SK-N-SH treated with all-trans-retinoic acid at 6 μM for 48 hours (cell line): Measurements from ENCODE around the gene MEI4.

Experiments used
- ARNTL ChIP-seq: fragments of 450-650 bp; formaldehyde crosslinking; IDR thresholded peaks from 2 replicates; pipeline ENCODE4 v1.5.0; 2020; ENCODE audit warnings: low read depth, mild to moderate bottlenecking, moderate library complexity, borderline replicate concordance
- CSRNP3 ChIP-seq: fragments of 250-450 bp; sonication (Bioruptor Pico); IDR thresholded peaks from 2 replicates; pipeline ENCODE4 v1.5.1; 2021; ENCODE audit warnings: mild to moderate bottlenecking, moderate library complexity
- GLIS3 ChIP-seq: fragments of 250-450 bp; sonication (Bioruptor Pico); IDR thresholded peaks from 2 replicates; pipeline ENCODE4 v1.5.0; 2020; ENCODE audit warnings: mild to moderate bottlenecking, moderate library complexity
- PATZ1 ChIP-seq: fragments of 250-450 bp; sonication (Bioruptor Pico); IDR thresholded peaks from 2 replicates; pipeline ENCODE4 v1.8.0; 2020; ENCODE audit warnings: mild to moderate bottlenecking, moderate library complexity, borderline replicate concordance
- TCF4 ChIP-seq: fragments of 250-450 bp; sonication (Bioruptor Pico); IDR thresholded peaks from 2 replicates; pipeline ENCODE4 v1.8.0; 2021; ENCODE audit warnings: mild to moderate bottlenecking, moderate library complexity, borderline replicate concordance
- ZC3H10 ChIP-seq: fragments of 250-450 bp; sonication (Bioruptor Pico); IDR thresholded peaks from 2 replicates; pipeline ENCODE4 v1.5.1; 2021; ENCODE audit warnings: mild to moderate bottlenecking, moderate library complexity
- ZFP3 ChIP-seq: fragments of 250-450 bp; sonication (Bioruptor Pico); IDR thresholded peaks from 2 replicates; pipeline ENCODE4 v1.5.0; 2020; ENCODE audit warnings: mild to moderate bottlenecking, moderate library complexity
- ZNF565 ChIP-seq: fragments of 450-650 bp; formaldehyde crosslinking; conservative IDR thresholded peaks from 2 replicates; pipeline ENCODE4 v1.5.0; 2020; ENCODE audit warnings: low read depth, mild to moderate bottlenecking, moderate library complexity
- ZNF70 ChIP-seq: fragments of 450-650 bp; formaldehyde crosslinking; IDR thresholded peaks from 2 replicates; pipeline ENCODE4 v1.5.0; 2020; ENCODE audit warnings: mild to moderate bottlenecking, moderate library complexity

- TF ChIP-seq ZC3H10: no peak
- no peak for TF ChIP-seq TCF4 (CRISPR knock-in tag)
- no peak for TF ChIP-seq ZFP3 (CRISPR knock-in tag)
- TF ChIP-seq PATZ1 (CRISPR knock-in tag): no peak
- no peak for TF ChIP-seq CSRNP3 (CRISPR knock-in tag)
- no peak for TF ChIP-seq ARNTL (CRISPR knock-in tag)
- TF ChIP-seq ZNF565 (CRISPR knock-in tag): no peak
- TF ChIP-seq ZNF70 (CRISPR knock-in tag): no peak
- TF ChIP-seq GLIS3 (CRISPR knock-in tag): no peak
These were observed 223.5 kb downstream of the MEI4 start for GRCh38 chr6:77876300-77876699.
